Measurements from ENCODE around the gene FAM168A. TPM values are rescaled to one million over a fixed set of nuclear protein-coding genes. Genes with fewer than 3 reads are reported as not detected.

The FAM168A gene
- total and polyA plus RNA-seq, 2 of the 8 experiments (the other 6 are each of a cell fraction or from before 2014, with no cell fraction given) = 17.1 to 21.6 TPM

- ChIA-PET POLR2A (ENCODE audit: partially characterized antibody) (no interaction called here), CTCF (ENCODE audit: partially characterized antibody) (interaction anchor here (0.5 to 1.8 kb wide), 6 partner anchors 13 to 139 kb away, joined by 3 to 14 read pairs (median 4); no protein-coding TSS in a partner anchor)
- Histone ChIP-seq H3K79me1 (ENCODE audit: low read depth, low read length) (no peaks in the 10 kb centered on the region), H2BK5ac (ENCODE audit: low read depth, low read length) (no peak overlapping the region), H3K27ac (ENCODE audit: low read depth, low read length) (no peak overlapping the region), H3K56ac (replicated peaks; ENCODE audit: insufficient read length, low read depth, low read length) (no peak overlapping the region), H2BK120ac (replicated peaks; ENCODE audit: low read depth, low read length) (no peak overlapping the region), H4K91ac (replicated peaks; ENCODE audit: insufficient read length, low read length) (no peak overlapping the region), H4K20me1 (replicated peaks in 1 of 2; ENCODE audit: control insufficient read depth in 1 of 2, insufficient read depth in 2 of 2, low read length in 2 of 2) (no peaks in the 10 kb centered on the region), H3K14ac (ENCODE audit: insufficient read length) (no peak overlapping the region), H3K4me2 (ENCODE audit: insufficient read depth in 1 of 2, low read depth in 2 of 2, low read length in 2 of 2) (no peak overlapping the region), H3K9me3 (ENCODE audit: insufficient read depth in 2 of 2, low read depth in 1 of 2, low read length in 1 of 2) (no peaks in the 10 kb centered on the region), H3K23me2 (ENCODE audit: low read depth, low read length) (no peaks in the 10 kb centered on the region), H2BK12ac (ENCODE audit: low read depth, low read length) (no peak overlapping the region), H3K36me3 (ENCODE audit: control insufficient read depth in 2 of 4, insufficient read depth in 4 of 4, low read length in 3 of 4) (no peaks in the 10 kb centered on the region), H3K4me3 (ENCODE audit: extremely low read depth in 1 of 4, insufficient read depth in 2 of 4, low read depth in 3 of 4, low read length in 4 of 4) (no peak overlapping the region), H2BK15ac (ENCODE audit: low read length) (no peak overlapping the region), H3K9ac (replicated peaks in 1 of 4; ENCODE audit: extremely low read depth in 1 of 4, low read depth in 3 of 4, low read length in 3 of 4) (no peak overlapping the region), H2AK5ac (ENCODE audit: low read depth, low read length) (no peak overlapping the region), H3K4me1 (replicated peaks in 1 of 4; ENCODE audit: control insufficient read depth in 3 of 4, insufficient read depth in 4 of 4, low read length in 3 of 4) (no peaks in the 10 kb centered on the region), H3K79me2 (ENCODE audit: control insufficient read depth in 1 of 2, insufficient read depth in 2 of 2, low read length in 2 of 2) (no peaks in the 10 kb centered on the region), H2BK20ac (ENCODE audit: low read length) (no peak overlapping the region), H3K23ac (ENCODE audit: insufficient read length) (no peak overlapping the region), H4K8ac (ENCODE audit: extremely low read depth, insufficient read depth, low read length) (no peak overlapping the region), H3K18ac (ENCODE audit: extremely low read depth, low read length) (no peak overlapping the region), H2AFZ (ENCODE audit: low read length) (no peak overlapping the region), H3K4ac (replicated peaks; ENCODE audit: insufficient read length, low read depth, low read length) (no peak overlapping the region), H4K5ac (ENCODE audit: insufficient read length, low read depth, low read length) (no peak overlapping the region), H3K27me3 (replicated peaks in 1 of 4; ENCODE audit: control insufficient read depth in 3 of 4, extremely low read depth in 1 of 4, insufficient read depth in 3 of 4, low read length in 3 of 4) (no peaks in the 10 kb centered on the region)
- no peak for FAIRE-seq
- TF ChIP-seq POLR2A (IDR thresholded peaks at IDR 0.05; ENCODE audit: control extremely low read depth in 1 of 2, low read depth in 2 of 2, low read length in 2 of 2) (no peak), CHD1 (IDR thresholded peaks at IDR 0.05; ENCODE audit: low read depth, low read length) (no peak), EGR1 (IDR thresholded peaks at IDR 0.05; ENCODE audit: borderline replicate concordance, low read depth, low read length) (no peak), ZNF274 (IDR thresholded peaks at IDR 0.05; ENCODE audit: borderline replicate concordance, extremely low read depth, low read length) (no peak)
- DNase-seq (ENCODE audit: low read depth in 1 of 2, low spot score in 2 of 2) = no peak
- 88% methylated on average over 5 of the region's 5 CpGs; no CpG with 5 or more reads in 1 of the 2 experiments for WGBS, 2 experiments (ENCODE audit: extremely low coverage in 1 of 2, insufficient coverage in 1 of 2, insufficient read length in 1 of 2, insufficient replicate concordance in 2 of 2, low coverage in 1 of 2, low lambda C conversion rate in 2 of 2, missing lambda C conversion rate in 1 of 2)
These were observed 14.8 kb upstream of the FAM168A start for GRCh38 chr11:73612601-73613140.

Measured in H1 (cell line).